ENCODE data around the gene GSTA4.

DNA sequence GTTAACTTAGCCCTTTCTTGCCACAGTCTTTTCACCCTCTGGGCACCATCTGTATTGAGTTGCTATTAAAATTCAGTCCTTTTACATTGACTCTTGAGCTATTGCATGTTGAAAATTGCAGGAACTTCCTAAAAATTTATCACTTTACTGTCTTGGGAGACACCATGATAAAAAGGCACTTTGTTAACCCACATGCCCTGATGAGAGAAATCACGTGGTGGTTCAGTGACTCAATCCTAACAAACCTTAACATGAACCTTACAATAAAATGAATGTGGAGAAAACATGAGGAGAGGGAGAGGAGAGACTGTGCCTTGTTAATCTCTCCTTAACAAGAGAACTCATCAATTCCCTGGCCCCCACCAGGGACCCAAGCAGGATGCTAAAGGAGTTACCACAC is 30.8 kb downstream of the GSTA4 start:
- TF ChIP-seq CTCF (IDR thresholded peaks at IDR 0.05; ENCODE audit: insufficient read depth, low read depth, low read length) (no peak), EZH2 (IDR thresholded peaks at IDR 0.05; ENCODE audit: insufficient read depth, low read length) (no peak)

All from astrocyte (in vitro differentiated cells and primary cell).